MCF 10A (cell line): ENCODE data around the gene WDR86. TPM values are rescaled to one million over a fixed set of nuclear protein-coding genes. Genes with fewer than 3 reads are reported as not detected.

Experiments used
- BruUV-seq: library from RNA; stranded (reverse); fragments of 400-500 nt; replicated peaks from 2 replicates; lab custom pipeline; 2021; lab: Mats Ljungman, UMichigan
- CTCF ChIA-PET: fragments of 300-600 bp; sonication (Branson Sonifier 250); formaldehyde crosslinking; extraction: SDS; loops from one replicate; lab custom pipeline; 2021; ENCODE audit warnings: antibody characterized with exemption, inconsistent platforms; lab: Yijun Ruan, JAX
- POLR2A ChIA-PET: fragments of 300-600, 350-650 bp; sonication (Branson Sonifier 250); formaldehyde crosslinking; extraction: SDS; loops from one replicate; lab custom pipeline; 2020; ENCODE audit warnings: antibody characterized with exemption, inconsistent platforms; lab: Yijun Ruan, JAX
- DNase-seq: peaks from one replicate; pipeline ENCODE4 v3.0.0-alpha.2; 2018; ENCODE audit not compliant: unreplicated experiment
- H3K27ac Mint-ChIP-seq: one replicate; pipeline ENCODE4 v1.8.0; 2022; ENCODE audit warnings: mild to moderate bottlenecking, low read depth, mixed read lengths; ENCODE audit not compliant: unreplicated experiment
- H3K27me3 Mint-ChIP-seq: one replicate; pipeline ENCODE4 v1.8.0; 2022; ENCODE audit warnings: mixed read lengths; ENCODE audit not compliant: insufficient read depth, unreplicated experiment
- H3K36me3 Mint-ChIP-seq: one replicate; pipeline ENCODE4 v1.8.0; 2022; ENCODE audit warnings: mild to moderate bottlenecking, moderate library complexity, mixed read lengths; ENCODE audit not compliant: insufficient read depth, unreplicated experiment
- H3K4me1 Mint-ChIP-seq: one replicate; pipeline ENCODE4 v1.8.0; 2022; ENCODE audit warnings: mixed read lengths; ENCODE audit not compliant: insufficient read depth, unreplicated experiment
- H3K4me3 Mint-ChIP-seq: one replicate; pipeline ENCODE4 v1.8.0; 2022; ENCODE audit warnings: mild to moderate bottlenecking, moderate library complexity, mixed read lengths; ENCODE audit not compliant: unreplicated experiment
- H3K9me3 Mint-ChIP-seq: one replicate; pipeline ENCODE4 v1.8.0; 2022; ENCODE audit warnings: mixed read lengths; ENCODE audit not compliant: unreplicated experiment
- CTCF ChIP-seq: fragments of 200-600 bp; IDR thresholded peaks from one replicate; pipeline ENCODE4 v1.8.0; 2022; ENCODE audit warnings: antibody characterized with exemption, mild to moderate bottlenecking; ENCODE audit not compliant: unreplicated experiment
- intact Hi-C: fragments of 100-400 bp; cut with micrococcal nuclease; formaldehyde crosslinking; loops from 2 replicates; pipeline ENCODE4 v1.14.1; 2022
- total RNA-seq: library from RNA; stranded (reverse); gene quantifications from 2 replicates; pipeline ENCODE4 v1.2.3, GENCODE V29; 2022

The WDR86 gene
- total RNA-seq, 1 experiment from 2014 or later, result not detected

- no peaks in the 10 kb centered on the region for H3K36me3 Mint-ChIP-seq
- no peaks in the 10 kb centered on the region for H3K9me3 Mint-ChIP-seq
- no peak for DNase-seq
- CTCF ChIA-PET, result interaction anchor here (0.5 to 1.3 kb wide), 3 partner anchors 15 to 518 kb away, joined by 3 to 5 read pairs (median 3); no protein-coding TSS in a partner anchor
- H3K4me1 Mint-ChIP-seq, result no peaks in the 10 kb centered on the region
- H3K4me3 Mint-ChIP-seq, result no peak overlapping the region
- TF ChIP-seq CTCF, result no peak
- intact Hi-C loops, result no loop called here
- no TSS peak for BruUV-seq
- H3K27ac Mint-ChIP-seq, result peak overlapping the region; percentile 58
- peaks cover 45% of the 10 kb centered on the region for H3K27me3 Mint-ChIP-seq
- POLR2A ChIA-PET, result interaction anchor here (0.6 kb wide), 2 partner anchors 11 to 161 kb away, joined by 3 to 4 read pairs; no protein-coding TSS in a partner anchor
Observed at GRCh38 chr7:151393031-151393977, 16.5 kb downstream of the WDR86 start.

- no peaks in the 10 kb centered on the region for H3K9me3 Mint-ChIP-seq
- H3K27ac Mint-ChIP-seq, result no peak overlapping the region
- BruUV-seq, result no TSS peak
- H3K36me3 Mint-ChIP-seq, result no peaks in the 10 kb centered on the region
- intact Hi-C loops, result no loop called here
- H3K27me3 Mint-ChIP-seq, result peaks cover 45% of the 10 kb centered on the region
- POLR2A ChIA-PET, result no interaction called here
- TF ChIP-seq CTCF, result no peak
- no peak overlapping the region for H3K4me3 Mint-ChIP-seq
- no peaks in the 10 kb centered on the region for H3K4me1 Mint-ChIP-seq
- CTCF ChIA-PET, result interaction anchor here (0.5 kb wide), 1 partner anchor 517 kb away, joined by 5 read pairs; no protein-coding TSS in a partner anchor
- no peak for DNase-seq
Observed at GRCh38 chr7:151392426-151392825, 17.4 kb downstream of the WDR86 start.

- Mint-ChIP-seq H3K9me3 (no peaks in the 10 kb centered on the region), H3K36me3 (no peaks in the 10 kb centered on the region), H3K4me1 (no peaks in the 10 kb centered on the region), H3K27ac (no peak overlapping the region), H3K4me3 (no peak overlapping the region), H3K27me3 (peaks cover 45% of the 10 kb centered on the region)
- ChIA-PET POLR2A (no interaction called here), CTCF (no interaction called here)
- TF ChIP-seq CTCF, result no peak
- DNase-seq, result no peak
- intact Hi-C loops, result no loop called here
- BruUV-seq, result no TSS peak
Observed at GRCh38 chr7:151392002-151392401, 17.8 kb downstream of the WDR86 start.

GRCh38 chr7:151391358-151391730 lies 18.5 kb downstream of the WDR86 start:
- no peak for DNase-seq
- intact Hi-C loops, result no loop called here
- no TSS peak for BruUV-seq
- no peak overlapping the region for H3K27ac Mint-ChIP-seq
- H3K9me3 Mint-ChIP-seq, result no peaks in the 10 kb centered on the region
- no peak for TF ChIP-seq CTCF
- no peak overlapping the region for H3K4me3 Mint-ChIP-seq
- no peaks in the 10 kb centered on the region for H3K4me1 Mint-ChIP-seq
- ChIA-PET POLR2A (no interaction called here), CTCF (no interaction called here)
- H3K27me3 Mint-ChIP-seq, result peaks cover 45% of the 10 kb centered on the region
- H3K36me3 Mint-ChIP-seq, result no peaks in the 10 kb centered on the region
